HCT116 (cell line): ENCODE data around the gene UGT1A3.

Experiments used
- EZH2 ChIP-seq: fragments of 200-600 bp; sonication (generic); IDR thresholded peaks from 2 replicates; pipeline ENCODE4 v1.6.1; 2017; ENCODE audit warnings: antibody characterized with exemption, mixed run types
- EZH2phosphoT487 ChIP-seq: fragments of 200-600 bp; IDR thresholded peaks from 2 replicates; pipeline ENCODE4 v1.6.1; 2018; ENCODE audit warnings: antibody characterized with exemption, borderline replicate concordance
- FOSL1 ChIP-seq: IDR thresholded peaks from 2 replicates; pipeline ENCODE4 v1.6.1; 2012; ENCODE audit warnings: low read depth
- POLR2A ChIP-seq: IDR thresholded peaks from 2 replicates; pipeline ENCODE4 v1.7.0; 2011; ENCODE audit warnings: borderline replicate concordance; ENCODE audit not compliant: insufficient read depth, insufficient read length; ENCODE audit errors: extremely low read depth
- POLR2AphosphoS5 ChIP-seq: IDR thresholded peaks from 2 replicates; pipeline ENCODE4 v1.6.1; 2011; ENCODE audit warnings: mild to moderate bottlenecking, low read depth, low read length, moderate library complexity
- RAD21 ChIP-seq: IDR thresholded peaks from 2 replicates; pipeline ENCODE4 v1.6.1; 2012; ENCODE audit warnings: low read depth, mild to moderate bottlenecking
- SIN3A ChIP-seq: IDR thresholded peaks from 2 replicates; pipeline ENCODE4 v1.6.1; 2012; ENCODE audit warnings: low read depth
- SP1 ChIP-seq: IDR thresholded peaks from 2 replicates; pipeline ENCODE4 v1.6.1; 2012; ENCODE audit warnings: low read depth
- TF ChIP-seq, protein P1 (sequence below), 3 experiments: fragments of 200-600 bp in 1 of 3; sonication (generic) in 1 of 3; IDR thresholded peaks in 2 of 3; conservative IDR thresholded peaks in 1 of 3; 2 replicates each; pipeline ENCODE4 v1.5.1; 2012 to 2017; ENCODE audit warnings: low read depth in 2 of 3, low read length in 2 of 3, antibody characterized with exemption in 1 of 3, borderline replicate concordance in 1 of 3, control low read depth in 1 of 3, mild to moderate bottlenecking in 1 of 3, mixed read lengths in 1 of 3, mixed run types in 1 of 3, moderate library complexity in 1 of 3; ENCODE audit not compliant: insufficient read depth in 1 of 3

DNA sequence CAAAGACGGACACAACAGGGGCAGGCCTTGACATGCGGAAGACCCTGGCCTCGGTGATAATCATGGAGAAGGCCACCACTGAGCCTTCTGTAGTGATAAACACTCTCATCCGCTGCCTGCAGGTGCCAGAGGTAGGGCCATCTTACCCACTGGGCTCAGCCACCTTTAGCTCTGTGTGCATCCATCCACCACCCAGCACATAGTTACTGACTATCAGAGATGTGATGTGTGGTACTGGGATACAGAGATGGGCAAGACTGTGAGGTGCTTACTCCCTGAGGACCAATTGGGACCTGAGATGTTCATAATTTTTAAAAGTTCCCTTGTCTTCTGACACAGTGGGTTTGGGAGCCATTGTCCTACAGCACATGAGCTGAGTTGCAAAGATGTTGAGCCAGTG is 50.9 kb downstream of the UGT1A3 start:
- TF ChIP-seq, protein P1, sequence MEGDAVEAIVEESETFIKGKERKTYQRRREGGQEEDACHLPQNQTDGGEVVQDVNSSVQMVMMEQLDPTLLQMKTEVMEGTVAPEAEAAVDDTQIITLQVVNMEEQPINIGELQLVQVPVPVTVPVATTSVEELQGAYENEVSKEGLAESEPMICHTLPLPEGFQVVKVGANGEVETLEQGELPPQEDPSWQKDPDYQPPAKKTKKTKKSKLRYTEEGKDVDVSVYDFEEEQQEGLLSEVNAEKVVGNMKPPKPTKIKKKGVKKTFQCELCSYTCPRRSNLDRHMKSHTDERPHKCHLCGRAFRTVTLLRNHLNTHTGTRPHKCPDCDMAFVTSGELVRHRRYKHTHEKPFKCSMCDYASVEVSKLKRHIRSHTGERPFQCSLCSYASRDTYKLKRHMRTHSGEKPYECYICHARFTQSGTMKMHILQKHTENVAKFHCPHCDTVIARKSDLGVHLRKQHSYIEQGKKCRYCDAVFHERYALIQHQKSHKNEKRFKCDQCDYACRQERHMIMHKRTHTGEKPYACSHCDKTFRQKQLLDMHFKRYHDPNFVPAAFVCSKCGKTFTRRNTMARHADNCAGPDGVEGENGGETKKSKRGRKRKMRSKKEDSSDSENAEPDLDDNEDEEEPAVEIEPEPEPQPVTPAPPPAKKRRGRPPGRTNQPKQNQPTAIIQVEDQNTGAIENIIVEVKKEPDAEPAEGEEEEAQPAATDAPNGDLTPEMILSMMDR (IDR thresholded peaks at IDR 0.05 in 2 of 3, conservative IDR thresholded peaks at IDR 0.05 in 1 of 3; ENCODE audit: borderline replicate concordance in 1 of 3, insufficient read depth in 1 of 3, low read depth in 2 of 3, low read length in 2 of 3), result no peak
- TF ChIP-seq POLR2A (no peak), EZH2 (no peak), SIN3A (no peak), RAD21 (no peak), FOSL1 (no peak), POLR2AphosphoS5 (no peak), SP1 (no peak), EZH2phosphoT487 (no peak)
